UCSD-AML1 (cell line): Measurements from ENCODE around the gene ABO.
"Not testable (repeated sequence)": the region's sequence is repeated elsewhere in the genome, so short reads cannot be mapped to it uniquely, and the experiment has no call there.

Source experiments
- DNase-seq: peaks from one replicate; lab custom pipeline; 2025; ENCODE audit not compliant: unreplicated experiment; lab: John Stamatoyannopoulos, UW

The ABO gene

DNA sequence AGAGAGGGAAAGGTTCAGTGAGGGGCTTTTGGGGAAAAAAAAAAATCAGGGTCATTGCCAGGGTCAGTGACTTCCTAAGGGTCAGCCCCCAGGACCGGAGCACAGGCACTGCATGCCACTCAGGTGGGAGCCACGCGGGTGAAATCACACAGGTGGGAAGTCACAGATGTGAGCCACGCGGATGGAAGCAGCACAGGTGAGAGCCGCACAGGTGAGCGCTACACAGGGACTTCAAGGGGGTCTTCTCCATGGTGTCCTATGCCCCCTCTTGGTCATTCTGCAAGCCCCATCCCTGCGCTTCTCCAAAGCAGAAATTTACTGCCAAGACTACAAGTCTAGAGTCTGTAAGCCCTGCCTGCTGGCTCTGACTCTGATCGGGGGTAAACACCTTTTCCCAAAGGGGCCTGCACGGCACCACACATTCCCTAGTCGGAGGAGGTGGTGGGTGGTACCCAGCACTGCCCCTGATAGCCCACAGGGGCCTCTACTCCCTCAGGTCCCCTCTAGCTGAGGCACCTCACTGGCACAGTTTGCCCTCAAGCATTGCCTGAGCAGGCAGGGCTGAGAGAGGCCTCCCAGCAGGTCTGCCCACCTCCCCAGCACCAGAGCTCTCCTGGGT, 47.6 kb downstream of the ABO start:
- no peak for DNase-seq

DNA sequence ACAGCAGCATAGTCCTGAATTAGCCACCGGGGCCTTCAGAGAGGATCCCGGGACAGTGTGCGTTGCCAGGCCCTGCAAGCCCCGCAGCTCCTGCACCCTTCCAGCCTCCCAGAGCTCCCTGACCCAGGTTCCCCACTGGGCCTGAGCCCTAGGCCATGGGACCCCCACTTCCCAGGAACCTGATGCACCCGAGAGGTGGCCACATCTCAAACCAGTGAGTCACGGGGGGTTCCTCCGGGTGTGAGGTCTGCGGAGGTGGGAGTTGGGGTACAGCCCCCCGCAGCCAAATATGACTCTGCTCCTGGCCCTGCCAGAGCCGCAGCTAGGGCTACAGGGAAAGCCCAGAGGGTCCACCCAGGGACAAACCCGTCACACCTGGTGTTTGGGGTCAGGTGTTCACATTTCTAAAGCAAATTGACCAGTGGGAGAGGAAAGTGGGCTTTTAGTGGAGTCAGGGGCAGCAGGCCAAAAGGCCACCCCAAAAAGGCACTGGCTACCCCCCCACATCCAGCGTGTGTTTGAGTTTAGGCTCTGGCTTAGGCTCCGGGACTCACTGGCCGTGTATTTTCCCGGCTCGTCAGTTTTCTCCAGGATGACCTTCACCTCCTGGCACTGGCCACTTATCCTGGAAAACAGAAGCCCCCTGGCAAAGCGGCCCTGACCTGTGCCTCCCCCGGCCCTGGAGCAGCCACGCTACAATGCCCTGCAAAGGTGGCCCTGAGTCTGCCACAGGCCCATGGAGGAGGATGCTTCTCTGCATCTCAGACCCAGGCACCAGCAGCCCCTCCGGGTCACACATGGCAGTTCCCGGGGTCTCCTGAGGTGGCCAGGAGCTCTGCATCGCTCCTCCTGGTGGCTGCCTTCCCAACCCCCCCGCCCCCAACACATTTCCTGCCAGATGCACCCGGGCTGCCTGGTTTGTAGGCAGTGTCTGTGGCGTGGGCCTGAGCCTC, 48.5 kb downstream of the ABO start:
- DNase-seq = no peak

DNA sequence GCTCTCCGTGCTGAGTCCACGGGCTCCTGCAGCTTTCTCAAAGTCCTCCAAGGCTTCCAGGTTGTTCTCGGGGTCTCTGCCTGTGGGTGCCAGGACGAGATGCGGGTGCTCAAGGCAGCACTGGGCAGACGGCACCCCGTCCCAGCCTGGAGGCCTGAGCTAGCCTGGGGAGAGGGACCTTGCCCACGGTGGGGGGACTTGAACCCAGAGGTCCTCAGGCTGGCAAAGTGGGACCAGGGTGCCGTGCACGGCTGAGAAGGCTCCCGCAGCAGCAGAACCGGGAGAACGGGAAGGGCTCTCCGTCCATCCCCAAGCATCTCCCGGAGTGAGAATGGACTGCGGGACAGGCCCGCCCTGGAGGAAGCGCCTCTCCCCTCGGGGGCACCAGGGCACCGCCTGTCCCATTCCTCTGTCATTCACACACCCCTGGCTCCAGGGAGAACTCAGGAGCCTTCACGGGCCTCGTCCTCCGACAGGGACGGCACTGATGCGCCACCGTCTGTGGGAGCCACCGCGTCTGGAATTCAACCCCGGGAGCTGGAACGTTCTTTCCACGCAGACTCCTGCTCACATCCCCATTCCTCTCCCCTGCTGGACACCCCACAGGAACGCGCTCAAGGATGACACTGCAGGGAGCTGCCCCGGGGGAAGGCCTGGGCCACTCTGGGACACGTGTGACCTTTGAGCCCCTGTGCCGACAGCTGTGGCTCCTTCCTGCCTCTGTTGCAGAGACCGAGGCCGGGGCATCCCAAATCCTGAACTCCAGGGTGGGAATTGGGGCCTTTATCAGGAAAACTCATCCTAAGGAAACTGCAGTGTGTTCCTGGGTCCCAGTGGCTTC, 49.6 kb downstream of the ABO start:
- no peak for DNase-seq

DNA sequence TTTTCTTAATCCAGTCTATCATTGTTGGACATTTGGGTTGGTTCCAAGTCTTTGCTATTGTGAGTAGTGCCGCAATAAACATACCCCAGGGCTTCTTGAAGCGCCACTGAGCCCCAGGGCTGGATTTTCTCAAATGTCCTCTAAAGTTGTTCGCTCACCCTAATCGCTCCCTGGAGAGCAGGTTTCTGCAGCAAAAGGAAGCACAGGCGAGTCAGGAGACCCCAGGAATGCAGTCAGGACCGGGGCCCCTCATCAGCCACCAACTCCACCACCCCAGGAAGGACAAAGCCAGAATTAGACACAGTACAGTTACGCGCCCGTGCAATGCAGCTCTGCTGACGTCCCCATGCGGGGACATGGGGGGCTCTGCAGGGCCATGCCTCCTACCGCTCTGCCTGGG, 50.2 kb downstream of the ABO start:
- no peak for DNase-seq

DNA sequence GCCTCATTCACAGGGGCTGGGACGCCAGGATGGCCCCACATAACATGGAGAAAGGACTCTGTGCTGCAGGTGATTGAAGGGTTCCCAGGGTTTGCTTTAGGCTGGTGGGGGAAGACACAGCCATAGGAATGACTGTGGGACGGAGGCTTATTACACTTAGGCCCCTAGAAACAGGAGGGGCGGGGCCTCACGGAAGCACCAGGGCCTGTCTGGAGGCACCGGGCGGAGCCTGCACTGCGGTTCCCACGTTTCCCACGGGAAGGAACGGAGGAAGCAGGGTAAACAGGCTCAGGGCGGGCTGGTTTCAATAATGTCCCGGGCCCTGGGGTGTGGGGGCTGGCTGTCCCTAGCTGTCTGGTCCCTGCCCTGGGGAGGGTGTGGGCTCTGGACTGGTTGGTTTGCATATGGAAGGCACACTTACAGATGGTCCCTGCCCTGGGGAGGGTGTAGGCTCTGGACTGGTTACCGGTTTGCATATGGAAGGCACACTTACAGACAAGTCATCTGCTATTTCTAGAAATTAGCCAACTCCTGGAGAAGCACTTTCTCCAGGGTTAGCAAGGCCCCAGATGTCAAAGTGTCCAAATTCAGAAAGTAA, 51.7 kb downstream of the ABO start:
- DNase-seq = peak; percentile 27

DNA sequence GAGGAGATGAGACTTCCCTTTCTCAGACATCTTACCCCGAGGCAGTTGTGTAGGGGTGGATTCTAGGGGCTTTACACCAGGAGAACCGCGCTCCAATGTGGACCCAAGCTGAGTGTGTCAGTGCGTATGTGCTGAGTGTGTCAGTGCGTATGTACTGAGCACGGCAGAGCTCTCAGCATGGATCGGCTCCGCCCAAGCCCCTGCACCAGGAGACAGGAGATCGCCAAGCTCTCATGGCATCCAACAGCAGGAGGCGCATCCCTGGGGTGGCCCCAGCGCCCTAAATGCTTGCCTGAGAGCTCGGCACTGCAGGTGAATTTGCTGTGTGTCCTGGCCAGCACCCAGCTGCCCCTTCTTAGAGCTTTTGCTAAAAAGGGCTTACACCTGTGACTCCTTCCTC, 53.0 kb downstream of the ABO start:
- DNase-seq = not testable (repeated sequence)

DNA sequence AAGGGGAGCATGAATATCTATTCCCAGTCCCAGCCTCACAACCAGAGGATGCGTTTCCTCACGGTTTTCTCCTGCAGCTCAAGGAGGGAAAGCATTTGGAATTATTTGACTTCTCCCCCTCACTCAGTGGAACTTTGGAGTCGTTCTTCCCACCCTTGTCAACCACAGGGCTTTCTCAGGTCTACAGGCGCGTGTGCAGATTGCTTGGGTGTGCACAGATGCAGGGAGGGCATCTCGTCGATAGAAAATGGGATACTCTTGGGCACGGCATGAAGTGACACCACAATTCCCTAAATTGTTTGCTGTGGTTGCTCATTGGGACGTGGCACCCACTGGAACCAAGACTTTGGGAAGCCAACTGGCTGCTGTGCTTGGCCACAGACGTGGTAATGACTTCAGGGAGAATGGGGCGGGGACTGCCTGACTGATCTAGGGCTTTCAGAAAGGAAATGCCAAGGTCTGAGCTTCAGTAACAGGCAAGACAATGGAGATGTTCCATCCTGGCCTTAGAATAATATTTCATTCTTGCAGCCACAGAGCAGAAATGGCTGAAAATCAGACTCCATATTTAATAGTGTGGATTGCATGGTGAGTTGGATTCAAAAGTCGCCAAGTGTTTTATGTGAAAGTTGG, 53.7 kb downstream of the ABO start:
- no peak for DNase-seq

DNA sequence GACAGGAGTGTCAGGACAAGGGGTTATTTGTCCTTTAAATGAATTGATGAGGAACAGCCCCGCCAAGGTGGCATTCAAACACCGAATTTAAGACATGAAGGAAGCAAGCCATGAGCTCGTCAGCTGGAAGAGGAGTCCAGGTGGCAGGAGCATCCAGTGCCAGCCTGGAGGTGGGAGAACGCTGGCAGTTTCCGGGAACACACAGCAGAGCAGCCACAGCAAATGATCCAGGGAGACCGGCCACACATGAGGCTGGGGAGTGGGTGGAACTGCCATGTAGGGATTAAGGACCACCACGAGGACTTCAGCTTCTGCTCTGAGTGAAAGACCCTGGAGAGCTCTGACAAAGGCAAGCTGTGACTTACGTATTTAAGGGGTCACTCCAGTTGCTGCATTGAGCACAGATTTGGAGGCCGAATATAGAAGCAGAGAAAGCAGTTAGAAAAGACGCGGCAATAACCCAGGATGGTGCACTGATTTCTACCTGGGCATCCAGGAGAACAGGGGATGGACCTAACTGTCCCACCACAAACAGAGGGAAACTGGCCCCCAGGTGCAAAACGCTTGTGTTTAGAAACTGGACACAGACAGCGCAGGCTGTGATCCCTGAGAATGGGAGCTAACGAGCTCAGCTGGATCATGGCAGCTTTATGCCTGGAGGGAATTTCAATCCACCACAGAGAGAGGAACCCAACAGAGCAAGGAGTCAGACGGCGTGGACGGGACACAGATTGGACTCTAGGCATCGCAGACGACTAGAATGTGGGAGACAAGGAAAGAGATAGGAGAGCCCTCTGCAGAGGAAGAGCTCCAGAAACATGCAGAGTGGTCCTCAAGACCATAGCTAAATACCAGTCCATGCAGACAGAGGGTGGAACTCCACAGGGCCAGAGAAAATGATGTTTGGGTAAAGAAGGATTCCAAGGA, 56.7 kb downstream of the ABO start:
- DNase-seq = not testable (repeated sequence)

DNA sequence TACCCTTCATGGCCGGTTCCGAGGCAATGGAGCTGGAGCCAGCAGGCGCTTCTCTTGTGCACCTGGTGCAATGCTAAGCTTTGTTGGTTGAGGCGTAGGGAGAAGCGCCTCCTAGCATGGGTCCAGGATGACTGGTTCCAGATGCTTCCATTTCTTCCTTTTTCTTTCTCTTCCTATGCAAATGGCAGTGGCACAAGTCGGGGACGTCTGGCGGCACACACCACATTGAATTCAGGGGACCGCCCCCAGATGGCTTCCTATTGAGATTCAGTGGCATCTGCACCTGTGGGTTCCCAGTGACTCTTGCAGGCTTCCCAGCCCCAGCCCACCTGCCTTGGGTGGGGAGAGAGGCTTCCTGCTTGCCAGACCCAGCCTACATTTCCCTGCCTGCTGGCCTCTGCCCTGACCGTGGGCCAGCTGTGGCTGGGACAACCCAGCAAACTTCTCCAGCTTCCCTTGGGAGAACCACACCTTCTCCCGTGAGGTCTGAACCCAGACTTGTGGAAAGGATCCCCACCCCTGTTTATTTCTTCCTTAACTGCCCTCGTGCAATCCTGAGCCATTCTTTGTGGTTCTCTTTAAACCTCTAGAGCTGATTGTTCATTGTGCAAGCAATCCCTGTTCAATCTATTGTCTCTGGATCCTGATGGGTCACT, 57.5 kb downstream of the ABO start:
- not testable (repeated sequence) for DNase-seq

DNA sequence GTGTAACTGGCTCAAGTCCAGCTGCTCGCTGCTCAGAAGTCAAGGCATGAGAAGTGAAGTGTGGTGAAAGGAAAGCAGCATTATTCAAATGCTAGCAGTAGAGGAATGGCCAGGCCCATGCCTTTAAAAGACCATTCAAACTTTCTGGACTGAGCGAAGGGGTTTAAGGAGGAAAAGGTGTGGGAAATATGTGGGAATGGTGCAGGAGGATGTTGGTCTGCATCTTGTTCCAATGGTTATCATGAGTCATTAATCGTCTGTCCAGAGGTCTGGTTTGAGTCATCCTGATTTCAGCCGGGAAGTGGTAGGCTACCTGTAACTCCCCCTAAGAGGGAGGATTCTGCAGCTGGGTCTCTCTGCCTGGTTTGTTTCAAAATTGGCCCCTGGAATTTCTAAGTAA, 60.7 kb downstream of the ABO start:
- not testable (repeated sequence) for DNase-seq

DNA sequence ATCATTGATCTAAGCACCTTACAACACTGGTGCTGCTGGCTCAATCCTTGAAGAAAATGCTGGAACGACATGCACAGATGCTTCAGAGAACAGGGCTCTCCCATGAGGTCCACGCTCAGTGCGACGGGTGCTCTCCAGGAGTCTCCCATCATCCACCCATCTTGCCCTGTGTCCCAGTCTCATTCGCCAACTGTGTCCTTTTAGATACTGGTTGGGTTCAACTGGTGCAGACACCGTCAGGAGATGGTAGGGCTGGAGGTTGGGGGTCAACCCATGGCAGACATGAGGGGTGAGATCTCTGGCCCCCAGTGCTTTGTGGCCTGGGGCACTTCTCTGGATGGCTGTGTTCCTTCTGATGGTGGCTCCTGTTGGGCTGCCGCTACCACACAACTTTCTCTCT, 64.4 kb downstream of the ABO start:
- DNase-seq = no peak

DNA sequence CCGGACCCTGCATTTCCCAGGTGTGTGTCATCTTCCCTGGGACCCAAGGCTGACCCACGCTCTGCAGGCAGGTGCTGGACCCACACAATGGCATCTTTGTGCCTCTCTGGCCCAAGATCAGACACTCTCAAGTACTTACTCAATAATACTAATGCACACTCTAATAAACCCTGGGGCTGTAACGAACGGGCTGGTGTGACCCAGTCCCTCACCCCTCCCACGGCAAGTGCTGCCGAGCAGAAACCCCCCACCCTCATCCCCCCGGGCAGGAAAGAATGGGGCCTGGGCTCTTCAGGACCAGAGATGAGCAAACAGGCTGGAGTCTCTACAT, 64.8 kb downstream of the ABO start:
- no peak for DNase-seq

DNA sequence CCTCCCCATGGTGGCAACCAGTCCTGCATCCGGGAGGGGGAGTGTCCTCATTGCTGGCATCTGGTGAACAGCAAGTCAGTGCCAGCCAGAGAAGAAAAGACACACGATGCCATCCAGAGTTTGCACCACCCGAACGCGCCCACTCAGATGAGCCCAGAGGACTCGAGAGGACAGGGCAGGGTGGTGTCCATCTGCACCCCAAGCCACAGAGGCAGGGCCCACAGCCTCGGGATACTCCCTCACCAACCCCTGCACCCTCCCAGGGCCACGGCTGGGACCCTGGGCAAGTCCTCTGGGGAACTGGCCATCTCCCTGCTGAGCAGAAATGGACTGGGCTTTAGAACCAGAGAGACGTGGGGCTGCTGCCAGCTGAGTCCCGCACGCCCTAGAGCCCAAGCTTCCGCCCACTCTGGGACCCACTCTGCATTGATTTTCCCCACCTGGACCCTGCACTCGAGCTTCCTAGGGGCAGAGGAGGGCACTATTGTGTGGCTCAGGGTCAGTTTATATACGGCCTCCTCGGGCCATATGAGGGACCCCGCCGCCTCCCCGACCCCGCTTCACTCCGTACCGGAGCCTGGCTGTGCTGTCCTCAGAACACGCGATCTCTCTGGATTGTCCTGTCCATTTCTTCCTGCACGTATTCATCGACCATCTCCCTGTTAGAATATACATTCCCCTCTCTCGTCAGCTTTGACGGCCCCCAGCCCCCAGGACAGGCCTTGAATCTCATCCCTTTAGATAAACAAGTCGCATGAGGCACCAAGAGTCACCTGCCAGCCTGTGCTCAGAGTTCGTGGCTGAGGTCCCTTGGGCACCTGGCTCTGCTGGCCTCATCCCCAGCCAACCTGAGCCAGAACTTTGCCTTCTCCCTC, 65.4 kb downstream of the ABO start:
- not testable (repeated sequence) for DNase-seq

DNA sequence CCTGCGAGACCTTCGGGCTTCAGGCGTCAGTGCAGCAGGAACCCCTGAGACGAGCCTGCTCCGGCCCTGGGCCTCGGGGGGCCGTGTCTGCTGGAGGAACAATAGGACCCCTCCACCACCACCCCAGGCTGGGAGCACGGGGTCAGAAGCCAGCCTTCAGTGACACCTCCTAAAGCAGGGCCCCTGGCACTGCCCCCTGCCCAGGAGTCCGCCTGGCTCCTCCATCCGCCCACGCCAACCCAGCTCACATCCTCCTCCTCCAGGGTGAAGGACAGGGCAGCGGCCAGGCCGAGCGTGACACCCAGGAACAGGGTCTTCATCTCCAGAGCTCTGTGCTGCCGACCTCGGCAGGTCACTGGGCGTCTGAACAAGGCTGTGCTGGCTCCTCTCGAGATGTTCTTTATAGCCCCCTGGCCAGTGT, 66.1 kb downstream of the ABO start, which contains the start of gene OBP2B:
TSS of gene OBP2B (minus strand) at position 371 of the 421 bp plus-strand sequence. CDS start at position 320, 51 bp downstream.
- not testable (repeated sequence) for DNase-seq

DNA sequence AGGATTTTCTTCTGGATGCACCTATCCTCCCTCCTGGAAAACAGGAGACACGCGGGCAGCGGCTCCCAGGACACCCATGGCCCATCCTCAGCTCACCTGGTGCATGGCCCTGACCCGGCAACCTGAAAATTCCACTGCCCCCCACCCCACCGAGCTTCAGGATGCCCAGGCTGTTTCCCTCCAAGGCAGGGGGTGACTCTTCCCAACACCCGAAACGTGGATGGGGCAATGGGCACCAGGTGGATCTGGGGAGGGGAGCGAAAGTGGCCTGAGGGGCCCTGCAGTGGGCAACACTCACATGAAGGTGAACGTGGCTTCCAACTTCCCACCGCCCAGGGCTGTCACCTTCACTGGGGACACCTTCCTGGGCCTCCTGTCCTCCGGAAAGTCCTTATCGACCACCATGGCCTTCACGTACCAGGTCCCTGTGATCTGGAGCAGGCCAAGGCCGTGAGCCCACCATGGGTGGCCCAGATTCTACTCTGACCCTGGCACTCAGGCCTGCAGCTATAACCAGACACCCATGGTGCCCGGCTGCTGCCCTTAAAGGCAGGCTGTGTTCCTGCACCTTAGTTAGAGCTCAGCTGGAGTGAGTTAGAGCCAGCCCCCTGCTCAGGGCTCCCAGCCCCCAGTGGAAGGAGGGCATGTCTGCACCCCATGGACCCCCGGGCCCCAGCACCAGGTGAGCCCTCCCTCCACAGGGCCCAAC, 66.7 kb downstream of the ABO start:
- DNase-seq = not testable (repeated sequence)

DNA sequence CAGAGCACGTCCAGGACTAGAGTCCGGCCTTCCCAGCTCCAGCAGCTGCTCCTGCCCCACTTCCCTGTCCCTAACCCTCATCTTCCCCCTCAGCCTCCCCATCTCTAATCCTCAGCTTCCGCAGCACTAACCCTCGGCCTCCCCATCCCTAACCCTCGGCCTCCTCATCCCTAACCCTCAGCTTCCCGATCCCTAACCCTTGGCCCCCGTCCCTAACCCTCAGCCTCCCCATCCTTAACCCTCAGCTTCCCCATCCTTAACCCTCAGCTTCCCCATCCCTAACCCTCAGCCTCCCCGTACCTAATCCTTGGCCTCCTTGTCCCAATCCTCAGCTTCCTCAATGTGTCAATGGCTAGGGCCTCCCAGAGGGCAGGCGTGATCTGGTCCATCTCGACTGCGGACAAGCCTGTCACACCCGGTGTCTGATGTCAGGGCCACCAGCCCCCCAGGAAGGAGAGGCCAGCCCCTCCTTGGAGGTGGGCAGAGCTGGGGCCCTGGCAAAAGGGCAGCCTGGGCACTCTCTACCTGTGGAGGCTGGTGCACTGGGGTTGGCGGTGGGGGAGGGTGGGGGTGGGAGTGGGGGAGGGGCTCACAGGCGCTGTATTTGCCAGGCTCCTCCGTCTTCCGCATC, 67.3 kb downstream of the ABO start:
- DNase-seq = no peak

DNA sequence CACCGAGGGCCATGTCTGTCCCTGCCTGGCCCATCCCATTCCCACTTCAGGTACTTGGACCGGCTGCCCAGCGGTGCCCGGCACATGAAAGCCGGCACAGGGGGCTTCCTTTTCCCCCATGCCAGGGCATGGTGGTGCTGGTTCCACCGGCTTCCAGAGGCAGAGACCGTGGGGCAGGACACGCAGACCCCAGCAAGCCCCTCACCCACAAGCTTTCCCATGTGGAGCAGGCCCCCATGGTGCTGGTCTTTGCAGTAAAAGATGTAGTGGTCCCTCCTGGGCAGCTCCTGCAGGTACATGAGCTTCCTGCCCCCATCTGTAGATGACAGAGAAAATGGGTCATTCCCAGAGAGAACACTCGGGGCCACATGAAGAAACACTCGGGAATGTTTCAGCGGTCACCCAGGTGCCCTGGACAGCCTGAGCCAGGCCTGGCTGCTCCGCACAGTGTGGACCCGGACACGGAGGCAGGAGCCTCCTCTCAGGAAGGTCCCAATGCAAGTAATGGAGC, 67.9 kb downstream of the ABO start:
- DNase-seq = no peak
